Lung (tissue), 12 donors: ENCODE results near the gene PSEN1. TPM values are rescaled to one million over a fixed set of nuclear protein-coding genes. Genes with fewer than 3 reads are reported as not detected.

Source experiments
- ATAC-seq: fragments of 200-7000 bp; cut with Tn5 transposase; one replicate; pipeline ENCODE4 v1.9.1; 2020; ENCODE audit warnings: moderate number of reproducible peaks; ENCODE audit not compliant: insufficient read depth, low FRiP score
- DNase-seq, 3 donors: peaks; one replicate each; pipeline ENCODE4 v3.0.0-alpha.2; 2013 to 2017
- H3K27ac ChIP-seq, 2 donors: one replicate each; pipeline ENCODE4 v1.5.1; 2013; ENCODE audit warnings: mild to moderate bottlenecking in 2 of 2, moderate library complexity in 2 of 2, control low read depth in 1 of 2, inconsistent platforms in 1 of 2, low read depth in 1 of 2, low read length in 1 of 2
- H3K27me3 ChIP-seq, 3 donors: one replicate each; pipeline ENCODE4 v1.5.1; 2013; ENCODE audit warnings: low read length in 2 of 3; ENCODE audit not compliant: control insufficient read depth in 3 of 3, insufficient read depth in 3 of 3
- H3K36me3 ChIP-seq, 4 donors: one replicate each; pipeline ENCODE4 v1.5.1; 2013; ENCODE audit warnings: low read length in 4 of 4, mild to moderate bottlenecking in 1 of 4, moderate library complexity in 1 of 4; ENCODE audit not compliant: control insufficient read depth in 4 of 4, insufficient read depth in 4 of 4
- H3K4me1 ChIP-seq, 5 donors: one replicate each; pipeline ENCODE4 v1.5.1; 2013; ENCODE audit warnings: low read length in 5 of 5, mild to moderate bottlenecking in 2 of 5, moderate library complexity in 1 of 5; ENCODE audit not compliant: control insufficient read depth in 5 of 5, insufficient read depth in 5 of 5
- H3K4me3 ChIP-seq: one replicate; pipeline ENCODE4 v1.5.1; 2013; ENCODE audit warnings: mild to moderate bottlenecking, control low read depth, moderate library complexity
- H3K9ac ChIP-seq, 2 donors: one replicate each; pipeline ENCODE4 v1.5.1; 2013; ENCODE audit warnings: low read length in 2 of 2, control low read depth in 1 of 2; ENCODE audit not compliant: insufficient read depth in 1 of 2
- H3K9me3 ChIP-seq, 4 donors: one replicate each; pipeline ENCODE4 v1.5.1; 2013; ENCODE audit warnings: low read length in 3 of 4, mild to moderate bottlenecking in 1 of 4, moderate library complexity in 1 of 4; ENCODE audit not compliant: control insufficient read depth in 4 of 4, insufficient read depth in 3 of 4
- CTCF ChIP-seq: IDR thresholded peaks from 2 replicates; pipeline ENCODE4 v1.5.1; 2012; ENCODE audit warnings: mild to moderate bottlenecking; ENCODE audit errors: control extremely low read depth, extremely low read depth
- WGBS, 2 donors: extraction: QIAGEN DNeasy Blood & Tissue Kit; methylation state at CpG; one replicate each; pipeline ENCODE4 v1.1.7; 2013; 5-methylcytosine and 5-hydroxymethylcytosine counted together
- polyA plus RNA-seq, 2 donors: library from polyadenylated mRNA; stranded (reverse); fragments of 200-250 nt; gene quantifications; one replicate each; pipeline ENCODE4 v1.2.1, GENCODE V29; 2013
- total RNA-seq, 2 donors: library from RNA; depleted of rRNA in 1 of 2; stranded (reverse); fragments of >200 nt in 1 of 2; gene quantifications; one replicate each; pipeline ENCODE4 v1.2.1, GENCODE V29; 2014 to 2021
- donor health status: control.
- donor health status: control.
- donor health status: Bipolar disorder and iron deficiency.
- donor health status: healthy.
- donor health status: DM: yes; HTN: yes; CAD: no.

The PSEN1 gene
- total and polyA plus RNA-seq, 4 donors, result 33.6 to 64.7 (median 50.6) TPM

GRCh38 chr14:73217411-73217810, 81.1 kb downstream of the PSEN1 start:
- TF ChIP-seq CTCF, result no peak
- peaks cover 0 to 7% (median 0%) of the 10 kb centered on the region in 5 donors for H3K4me1 ChIP-seq
- ATAC-seq, result no peak
- H3K9ac ChIP-seq, result no peak overlapping the region
- WGBS, 2 donors, result 94 to 97% methylated on average over 1 of the region's 1 CpG
- no peak overlapping the region for H3K27ac ChIP-seq
- no peaks in the 10 kb centered on the region for H3K27me3 ChIP-seq
- no peak for DNase-seq
- H3K4me3 ChIP-seq, result no peak overlapping the region
- H3K9me3 ChIP-seq, result no peaks in the 10 kb centered on the region
- H3K36me3 ChIP-seq, result peaks cover 24 to 42% (median 33%) of the 10 kb centered on the region in 4 donors

- Histone ChIP-seq H3K4me3 (no peak overlapping the region), H3K9me3 (no peaks in the 10 kb centered on the region), H3K4me1 (peaks cover 0 to 28% (median 0%) of the 10 kb centered on the region in 5 donors), H3K27ac (no peak overlapping the region), H3K9ac (no peak overlapping the region), H3K27me3 (no peaks in the 10 kb centered on the region), H3K36me3 (peaks cover 14 to 29% (median 22%) of the 10 kb centered on the region in 4 donors)
- no peak for ATAC-seq
- WGBS, 2 donors, result 94 to 95% methylated on average over 4 of the region's 4 CpGs
- TF ChIP-seq CTCF, result no peak
- no peak for DNase-seq
Measured at GRCh38 chr14:73220061-73220460, 83.8 kb downstream of the PSEN1 start.

- 91 to 95% methylated on average over 5 of the region's 5 CpGs for WGBS, 2 donors
- Histone ChIP-seq H3K27ac (no peak overlapping the region), H3K27me3 (no peaks in the 10 kb centered on the region), H3K36me3 (peaks cover 11 to 28% (median 21%) of the 10 kb centered on the region in 4 donors), H3K9me3 (no peaks in the 10 kb centered on the region), H3K9ac (no peak overlapping the region), H3K4me3 (no peak overlapping the region), H3K4me1 (peaks cover 0 to 28% (median 0%) of the 10 kb centered on the region in 5 donors)
- DNase-seq, result no peak
- no peak for TF ChIP-seq CTCF
- ATAC-seq, result no peak
Measured at GRCh38 chr14:73220634-73221033, 84.3 kb downstream of the PSEN1 start.

GRCh38 chr14:73221945-73222344, 85.6 kb downstream of the PSEN1 start:
- Histone ChIP-seq H3K9me3 (no peaks in the 10 kb centered on the region), H3K9ac (no peak overlapping the region), H3K36me3 (peaks cover 9 to 25% (median 19%) of the 10 kb centered on the region in 4 donors), H3K4me3 (no peak overlapping the region), H3K27me3 (no peaks in the 10 kb centered on the region), H3K27ac (no peak overlapping the region), H3K4me1 (peaks cover 0 to 28% (median 0%) of the 10 kb centered on the region in 5 donors)
- DNase-seq, result no peak
- TF ChIP-seq CTCF, result no peak
- no peak for ATAC-seq
- WGBS, 2 donors, result 59 to 63% methylated on average over 2 of the region's 2 CpGs
